ENCODE data around the gene ITSN1.

ITSN1 gene

DNA sequence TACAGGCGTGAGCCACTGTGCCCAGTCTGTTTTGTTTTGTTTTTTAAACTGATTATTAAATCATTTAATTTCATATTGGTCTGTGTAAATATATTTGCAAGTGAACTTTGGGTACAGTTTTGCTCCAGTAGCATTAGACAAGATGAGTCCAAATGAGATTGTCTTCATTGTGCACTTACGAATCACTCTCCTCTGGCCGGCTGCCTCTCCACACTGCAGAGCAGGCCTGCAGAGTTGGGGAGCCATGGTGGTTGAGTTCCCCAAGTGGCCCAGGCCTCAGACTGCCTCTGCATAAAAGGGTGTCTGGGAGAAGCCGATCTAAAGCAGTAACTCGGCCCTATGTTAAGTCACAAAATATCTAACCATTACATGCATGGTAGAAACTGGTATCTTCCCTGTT lies 198.5 kb downstream of the ITSN1 start:
- no peak for DNase-seq (ENCODE audit: low spot score)

DNA sequence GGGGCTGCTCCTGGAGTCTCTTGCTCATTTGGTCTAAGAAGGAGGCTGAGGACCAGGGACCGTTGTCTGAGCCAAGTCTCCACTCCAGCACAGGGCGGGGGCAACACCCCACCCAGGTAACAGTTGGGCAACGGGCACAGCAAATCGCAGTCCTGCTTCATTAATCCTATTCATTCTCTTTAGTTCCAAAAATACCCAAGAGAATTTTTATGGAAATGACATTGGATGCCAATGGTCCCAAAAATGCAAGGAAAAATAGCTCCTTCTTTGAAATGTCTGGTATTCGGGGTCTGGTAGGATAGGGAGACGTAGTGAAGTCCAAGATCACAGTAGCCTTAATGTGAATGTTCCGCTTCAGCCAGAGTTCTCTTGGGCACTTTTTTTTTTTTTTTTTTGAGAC lies 199.3 kb downstream of the ITSN1 start:
- no peak for DNase-seq (ENCODE audit: low spot score)

DNA sequence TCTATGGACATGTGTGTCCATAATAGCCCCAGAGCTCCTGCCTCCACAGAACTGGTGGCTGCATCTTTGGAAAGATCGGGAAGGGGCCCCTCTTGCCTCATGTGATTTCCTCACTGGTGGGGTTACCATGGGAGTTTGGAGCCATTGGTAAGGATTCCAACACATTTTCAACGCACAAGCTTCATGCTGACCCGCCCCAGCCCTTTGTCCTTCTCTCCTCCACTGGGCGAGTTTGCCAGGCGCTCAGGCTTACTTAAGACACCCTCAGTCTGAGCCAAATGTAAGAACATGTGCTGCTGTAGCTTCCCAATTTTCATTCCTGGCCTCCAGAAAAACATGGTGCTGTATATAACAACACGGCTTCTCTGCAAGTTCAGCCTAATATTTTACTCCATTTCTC lies 200.9 kb downstream of the ITSN1 start:
- DNase-seq (ENCODE audit: low spot score) = no peak

DNA sequence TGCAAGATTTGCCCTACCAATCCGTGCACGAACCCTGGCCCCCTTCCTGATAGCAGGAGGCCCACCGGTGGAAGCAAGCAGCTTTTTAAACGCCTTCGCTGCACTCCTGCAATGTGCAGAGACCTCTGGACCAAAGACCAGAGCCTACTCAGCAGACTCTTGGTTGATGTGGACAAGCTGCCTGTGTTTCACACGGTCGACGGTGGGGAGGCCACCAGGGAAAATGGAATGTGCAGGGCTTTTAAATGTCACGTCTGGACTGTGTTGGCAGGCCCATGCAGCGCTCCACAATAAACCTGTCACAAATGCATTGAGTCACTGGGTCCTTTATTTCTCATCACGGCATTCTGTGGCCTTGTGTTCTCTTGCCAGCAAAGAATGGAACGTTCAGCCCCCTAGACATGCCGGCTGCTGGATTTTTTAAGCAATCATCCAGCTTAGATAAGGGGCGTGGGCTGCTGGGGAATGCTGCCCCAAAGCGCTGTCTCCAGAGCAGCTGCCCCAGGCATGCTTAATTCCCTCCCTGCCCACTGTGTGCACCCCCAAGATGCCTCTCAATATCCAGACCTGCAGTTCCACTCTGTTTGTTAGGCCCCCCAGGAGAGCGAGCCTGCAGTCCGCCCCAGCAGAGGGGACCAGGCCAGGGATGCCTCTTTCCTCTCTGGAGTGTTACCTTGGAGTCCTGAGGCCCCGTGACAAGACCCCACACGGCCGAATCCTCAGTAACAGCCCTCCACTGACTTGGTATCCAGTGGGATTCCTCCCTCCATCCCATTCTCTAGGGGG lies 202.0 kb downstream of the ITSN1 start:
- no peak for DNase-seq (ENCODE audit: low spot score)

DNA sequence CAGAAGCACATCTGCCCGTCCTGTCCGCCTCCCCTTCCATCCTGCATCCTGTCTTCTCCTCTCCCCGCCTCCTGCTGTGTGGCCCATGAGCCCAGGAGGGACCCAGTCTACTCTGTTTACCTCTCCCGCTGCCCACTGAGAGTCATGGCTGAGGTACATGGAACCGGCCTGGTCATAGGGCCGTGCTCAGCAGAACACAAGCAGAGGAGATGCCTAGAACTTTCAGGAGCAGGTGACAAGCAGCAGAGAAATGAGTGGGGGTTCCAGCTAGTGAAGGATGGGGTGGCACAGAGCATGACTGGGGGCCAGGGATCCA lies 202.5 kb downstream of the ITSN1 start:
- DNase-seq (ENCODE audit: low spot score) = no peak

DNA sequence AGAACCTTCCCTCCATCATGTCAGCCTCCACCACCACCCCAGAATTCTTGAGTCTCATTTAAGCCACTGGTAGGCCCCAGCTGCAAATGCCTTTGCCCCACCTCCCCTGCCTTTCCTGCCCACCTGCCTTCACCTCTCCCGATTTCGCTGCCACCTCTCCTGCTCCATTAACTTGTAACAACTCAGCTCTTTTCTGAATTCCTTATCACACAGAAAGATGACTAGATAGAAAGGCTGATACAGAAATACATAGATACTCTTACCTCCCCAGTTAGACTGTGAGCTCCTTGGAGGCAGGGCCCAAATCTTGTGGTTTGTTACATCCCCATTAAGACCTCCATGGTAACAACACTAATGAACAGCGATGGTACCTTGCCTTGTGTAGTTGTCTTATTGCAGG lies 203.8 kb downstream of the ITSN1 start:
- DNase-seq (ENCODE audit: low spot score) = no peak

DNA sequence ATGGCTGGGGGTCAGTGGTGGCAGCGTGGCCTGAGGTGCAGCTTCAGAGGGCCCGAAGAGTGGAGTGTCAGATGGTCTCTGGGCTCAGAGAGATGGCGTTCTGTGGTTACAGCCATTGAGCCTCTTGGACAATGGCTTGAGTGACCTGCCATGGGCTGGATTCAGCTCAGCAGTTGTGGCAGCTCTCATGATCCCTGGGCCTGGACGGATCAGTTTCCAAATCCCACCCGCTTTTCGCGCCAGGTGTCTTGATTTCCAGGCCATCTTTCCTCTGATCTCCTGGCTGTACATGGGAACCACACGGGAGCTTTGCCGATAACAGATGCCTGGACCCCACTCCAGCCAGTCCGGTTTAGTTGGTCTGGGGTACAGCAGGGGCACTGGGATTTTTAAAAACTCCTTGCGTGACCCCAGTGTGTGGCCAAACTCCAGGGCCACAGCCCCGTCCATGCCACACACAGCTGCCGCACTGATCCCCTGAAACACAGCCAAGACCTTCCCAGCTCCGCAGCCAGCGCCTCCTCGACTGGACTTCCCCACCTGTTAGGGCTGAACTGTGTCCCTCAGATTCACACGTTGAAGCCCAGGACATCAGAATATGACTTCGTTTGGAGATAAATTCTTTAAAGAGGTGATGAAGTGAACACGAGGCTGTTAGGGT lies 205.4 kb downstream of the ITSN1 start:
- DNase-seq (ENCODE audit: low spot score) = no peak

DNA sequence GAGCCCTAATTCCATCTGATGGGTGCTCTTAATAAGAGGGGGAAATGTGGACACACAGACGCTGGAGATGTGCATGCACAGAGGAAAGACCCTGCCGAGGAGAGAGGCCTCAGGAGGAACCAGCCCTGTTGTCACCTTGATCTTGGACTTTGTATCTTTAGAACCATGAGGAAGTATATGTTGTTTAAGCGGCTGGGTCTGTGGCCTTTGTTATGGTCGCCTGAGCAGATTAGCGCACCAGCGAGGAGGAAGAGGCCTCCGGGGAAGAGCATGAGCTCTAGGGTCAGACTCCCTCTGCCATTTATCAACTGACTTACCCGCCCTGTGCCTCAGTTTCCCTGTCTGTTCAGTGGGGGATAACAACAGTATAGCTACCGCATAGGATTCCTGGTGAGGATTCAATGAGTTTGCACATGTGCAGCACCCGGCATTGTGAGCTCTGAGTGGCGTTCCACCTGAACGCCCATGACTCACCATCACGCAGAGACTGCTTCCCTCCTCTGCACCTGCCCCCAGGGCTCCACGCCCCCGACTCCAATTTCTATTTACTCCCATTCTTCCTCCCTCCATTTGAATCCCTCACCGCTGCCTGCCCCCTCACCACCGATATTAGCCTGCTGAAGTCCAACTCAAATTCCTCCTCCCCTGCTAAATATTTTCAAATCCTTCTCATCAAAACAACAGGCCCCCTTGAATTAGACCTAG lies 206.1 kb downstream of the ITSN1 start:
- DNase-seq (ENCODE audit: low spot score) = no peak

DNA sequence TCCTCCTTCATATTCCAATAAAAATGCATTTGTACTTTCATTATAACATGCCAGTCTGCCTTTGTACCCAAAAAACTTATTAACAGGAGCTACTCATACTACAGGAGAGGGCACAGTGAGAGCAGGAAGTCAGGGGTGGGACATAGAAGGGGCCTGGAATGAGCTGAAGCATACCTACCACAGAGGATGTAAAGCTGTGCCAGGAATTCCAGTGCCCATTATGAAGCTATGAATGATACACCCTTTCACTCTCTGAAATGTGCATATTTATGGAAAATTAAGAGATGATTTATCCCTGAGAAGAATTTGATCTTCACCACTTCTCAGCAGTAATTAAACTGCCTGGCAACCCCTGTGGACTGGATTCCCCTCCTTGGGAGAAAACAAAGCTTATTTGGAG lies 207.5 kb downstream of the ITSN1 start:
- no peak for DNase-seq (ENCODE audit: low spot score)

DNA sequence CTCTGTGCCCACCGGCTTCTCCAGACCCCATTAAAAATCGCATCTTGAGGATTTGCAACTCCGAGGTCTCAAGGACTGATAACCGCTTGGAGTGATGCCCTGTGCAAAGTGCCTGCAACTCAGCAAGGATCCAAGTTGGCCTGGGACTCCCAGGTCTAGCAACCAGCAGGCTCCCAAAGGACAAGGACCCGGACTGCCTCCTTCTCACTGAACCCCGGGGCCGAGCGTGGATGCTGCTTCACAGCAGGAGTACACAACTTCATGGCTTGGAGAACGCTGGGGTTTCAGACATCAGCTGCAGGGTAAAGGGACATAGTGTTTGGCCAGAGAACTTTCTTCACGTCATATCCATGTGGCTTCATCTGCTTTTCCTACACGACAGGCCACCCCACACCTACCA lies 208.1 kb downstream of the ITSN1 start:
- DNase-seq (ENCODE audit: low spot score) = no peak

DNA sequence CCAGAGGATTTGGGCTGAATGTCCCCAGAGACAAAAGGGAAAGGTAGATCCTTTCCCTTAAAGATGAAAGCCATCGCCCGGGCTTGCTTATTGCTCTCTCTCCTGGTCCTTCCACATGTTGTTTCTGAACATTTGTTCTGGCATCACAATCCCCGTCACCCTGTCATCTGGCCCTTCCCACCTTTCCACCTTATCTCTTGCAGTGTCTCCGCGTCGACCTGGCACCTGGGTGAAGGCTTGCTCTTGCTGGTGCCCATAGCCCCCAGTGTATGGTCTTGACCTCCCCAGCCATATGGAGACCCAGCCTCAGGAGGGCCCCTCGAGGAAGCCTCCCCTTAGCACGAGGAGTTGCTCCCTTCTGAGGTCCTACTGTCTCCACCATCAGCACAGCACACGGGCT lies 208.7 kb downstream of the ITSN1 start:
- no peak for DNase-seq (ENCODE audit: low spot score)

DNA sequence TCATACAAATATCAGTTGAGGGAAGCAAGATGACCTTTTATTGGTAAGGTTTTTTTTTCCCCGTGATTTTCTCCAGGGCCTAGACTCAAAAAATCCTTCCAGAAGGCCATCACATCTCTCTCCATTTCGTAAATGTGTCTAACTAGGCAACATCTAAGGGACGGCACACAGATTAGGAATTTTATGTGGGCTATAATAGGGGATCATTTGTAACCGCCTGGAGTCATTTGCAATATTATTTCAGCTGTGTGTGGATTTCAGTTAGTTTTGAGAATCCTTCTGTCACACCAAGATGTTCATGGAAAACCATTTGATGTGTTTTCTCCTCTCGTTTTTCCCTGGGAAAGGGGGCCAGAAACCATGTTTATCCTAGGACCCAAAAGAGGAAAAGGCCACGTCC lies 210.2 kb downstream of the ITSN1 start:
- DNase-seq (ENCODE audit: low spot score) = no peak

DNA sequence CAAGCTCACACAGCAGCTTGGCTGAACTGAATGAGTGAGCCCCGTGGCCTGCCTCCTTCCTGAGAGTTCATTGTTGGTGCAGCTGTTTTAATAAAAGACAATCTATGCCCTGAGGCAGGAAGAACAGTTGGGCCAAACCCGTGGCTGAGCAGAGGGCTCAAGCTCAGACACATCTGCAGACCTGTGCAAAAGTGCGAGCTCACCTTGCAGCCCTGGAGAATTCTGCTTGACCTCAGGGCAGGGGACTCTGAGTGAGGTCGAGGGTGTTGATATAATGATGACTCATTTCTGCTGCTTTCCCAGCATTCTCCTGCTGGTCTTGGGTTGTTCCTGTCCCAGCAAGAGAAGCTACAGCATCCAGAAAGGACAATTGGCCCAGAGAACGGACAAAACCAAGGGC lies 212.3 kb downstream of the ITSN1 start:
- no peak for DNase-seq (ENCODE audit: low spot score)

DNA sequence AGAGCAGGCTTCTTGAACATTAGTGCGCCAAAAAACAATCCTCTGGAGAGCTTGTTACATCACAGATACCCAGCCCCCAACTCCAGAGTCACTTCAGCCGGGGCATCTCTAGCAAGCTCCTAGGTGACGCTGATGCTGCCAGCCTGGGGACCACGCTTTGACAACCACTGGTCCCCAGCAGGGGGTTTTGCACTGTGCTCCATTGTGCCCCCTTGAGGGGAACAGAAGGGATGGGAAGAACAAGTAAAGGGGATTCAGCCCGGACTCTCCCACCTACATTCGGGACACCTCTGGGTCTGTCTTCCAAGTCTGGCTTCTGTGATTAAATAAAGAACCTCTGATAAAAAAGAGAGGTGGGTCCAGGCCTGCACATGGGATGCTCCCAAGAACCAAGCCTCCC lies 212.9 kb downstream of the ITSN1 start:
- DNase-seq (ENCODE audit: low spot score) = peak; percentile 2

DNA sequence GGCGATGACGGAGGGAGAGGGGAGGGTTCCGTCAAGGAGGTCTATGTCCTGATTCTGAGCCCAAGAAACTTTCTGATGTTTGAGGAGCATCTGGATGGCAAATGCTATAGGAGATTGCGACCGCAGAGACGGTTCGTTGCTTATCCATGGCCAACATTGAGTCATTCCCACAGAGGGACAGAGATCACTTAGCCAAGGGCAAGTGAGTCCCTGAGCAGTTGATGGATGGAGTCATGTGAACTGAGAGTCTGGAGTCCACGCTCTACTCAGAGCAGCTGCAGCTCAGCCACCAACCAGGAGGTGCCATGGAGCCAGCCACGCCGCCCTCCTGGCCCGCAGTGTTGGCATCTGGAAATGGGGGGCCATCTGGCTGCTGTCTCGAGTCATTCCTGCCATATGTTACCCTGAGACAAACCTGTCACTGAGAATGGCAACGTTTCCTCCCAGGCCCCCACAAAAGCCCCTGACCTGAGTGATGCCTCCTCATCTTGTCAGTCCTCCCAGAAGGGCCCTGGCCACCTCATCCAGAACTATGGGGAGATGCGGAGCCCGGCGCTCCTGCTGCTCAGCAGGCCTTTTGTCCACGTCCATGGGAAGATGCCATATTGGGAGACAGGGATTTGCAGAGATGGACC lies 214.7 kb downstream of the ITSN1 start:
- DNase-seq (ENCODE audit: low spot score) = no peak

DNA sequence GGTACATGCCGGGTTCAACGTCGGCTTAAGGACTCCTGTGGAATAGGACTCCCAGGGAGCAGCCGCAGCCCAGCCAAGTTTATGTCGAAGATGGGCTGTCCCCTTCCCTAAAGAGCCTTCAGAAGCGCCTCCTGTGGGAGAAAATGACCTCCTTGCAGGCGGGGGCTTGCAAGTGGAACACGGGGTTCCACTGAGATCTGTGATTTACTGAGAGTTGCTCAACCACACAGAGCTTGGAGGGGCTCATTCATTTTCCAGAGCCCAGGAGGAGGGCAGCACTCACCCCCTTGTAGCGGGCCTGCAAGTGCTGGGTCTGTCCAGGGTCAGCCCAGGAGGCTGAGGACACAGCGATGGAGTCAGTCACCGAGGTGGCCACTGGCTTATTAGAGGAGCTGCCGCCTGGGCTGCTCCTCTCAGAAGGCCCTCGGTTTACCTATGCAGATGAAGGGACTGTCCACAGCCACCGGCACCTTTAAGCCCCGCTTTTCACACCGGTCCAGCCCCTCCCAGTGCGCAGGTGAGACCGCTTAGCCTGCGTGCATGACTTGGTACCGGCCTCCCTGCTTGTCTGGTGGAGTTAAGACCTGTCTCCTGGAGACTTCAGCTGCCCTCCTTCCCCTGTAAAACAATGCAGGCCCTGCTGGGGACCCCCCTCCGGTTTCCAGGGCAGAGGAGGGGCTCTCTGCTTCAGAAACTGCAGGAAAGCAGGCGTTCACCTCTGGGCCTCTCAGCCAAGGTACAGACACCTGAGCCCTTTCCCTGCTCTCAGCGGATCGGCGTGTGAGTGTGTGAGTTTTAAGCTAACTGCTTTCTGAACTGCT lies 215.8 kb downstream of the ITSN1 start:
- DNase-seq (ENCODE audit: low spot score) = no peak

DNA sequence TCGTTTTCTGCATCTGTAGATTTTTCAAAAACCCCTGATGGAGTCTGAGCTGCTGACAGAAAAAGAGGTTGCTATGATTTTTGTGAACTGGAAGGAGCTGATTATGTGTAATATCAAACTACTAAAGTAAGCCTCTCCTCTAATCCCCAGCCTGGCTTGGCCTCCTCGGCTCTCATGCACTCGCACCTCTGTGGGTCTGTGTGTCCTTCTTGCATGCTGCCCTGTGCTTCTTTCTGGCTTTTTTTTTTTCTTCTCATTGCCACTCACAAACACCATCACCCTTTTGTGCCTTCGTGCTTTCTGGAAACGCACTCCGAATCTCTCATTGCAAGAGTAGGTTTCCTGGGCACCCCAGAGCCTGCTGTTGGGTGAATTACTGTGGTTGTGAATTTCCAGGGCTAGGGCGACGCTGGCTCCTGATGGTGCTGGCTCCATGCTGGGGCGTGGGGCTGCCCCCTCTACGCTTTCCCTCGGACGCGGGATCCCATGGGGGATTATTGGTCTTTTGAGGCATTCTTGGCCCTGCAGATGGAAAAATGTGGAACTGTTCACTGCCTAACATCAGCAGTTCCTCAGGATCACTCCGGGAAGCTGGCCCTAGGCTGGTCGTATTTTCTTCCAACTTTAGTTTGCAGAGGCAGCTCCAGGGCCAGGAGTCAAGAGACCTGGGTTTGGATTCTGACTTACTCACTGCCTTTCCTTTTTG lies 216.5 kb downstream of the ITSN1 start:
- no peak for DNase-seq (ENCODE audit: low spot score)

DNA sequence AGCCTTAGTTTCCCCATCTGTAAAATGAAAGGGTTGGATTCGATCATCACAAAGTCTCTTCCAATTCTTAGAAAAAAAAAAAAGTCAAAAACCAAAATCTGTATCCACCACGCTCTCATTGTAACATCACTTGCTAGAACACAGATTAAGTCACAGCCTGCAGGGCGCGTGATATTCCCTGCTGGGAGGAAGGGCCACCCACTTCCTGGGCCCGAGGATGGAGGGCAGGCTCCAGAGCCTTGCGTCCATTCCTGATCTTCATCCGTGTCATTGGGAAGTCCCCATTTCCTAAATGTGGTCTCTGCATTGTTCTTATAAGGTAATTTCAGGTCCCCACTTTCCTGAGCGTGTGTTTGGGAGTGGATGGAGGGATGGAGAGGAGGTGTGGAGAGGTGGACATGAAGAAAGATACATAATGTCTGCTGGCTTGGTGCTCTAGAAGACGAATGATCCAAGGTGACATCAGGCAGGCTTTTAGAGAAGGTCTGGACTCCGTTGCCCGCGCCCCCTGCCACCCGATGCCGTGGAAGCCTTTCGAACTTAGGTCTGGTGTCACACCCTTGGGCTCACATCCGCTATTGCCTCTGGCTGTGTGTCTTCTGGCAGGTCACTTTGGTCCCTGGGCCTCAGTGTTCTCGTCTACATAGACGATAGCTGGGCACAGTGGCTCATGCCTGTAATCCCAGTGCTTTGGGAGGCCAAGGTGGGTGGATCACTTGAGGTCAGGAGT lies 217.2 kb downstream of the ITSN1 start:
- no peak for DNase-seq (ENCODE audit: low spot score)

DNA sequence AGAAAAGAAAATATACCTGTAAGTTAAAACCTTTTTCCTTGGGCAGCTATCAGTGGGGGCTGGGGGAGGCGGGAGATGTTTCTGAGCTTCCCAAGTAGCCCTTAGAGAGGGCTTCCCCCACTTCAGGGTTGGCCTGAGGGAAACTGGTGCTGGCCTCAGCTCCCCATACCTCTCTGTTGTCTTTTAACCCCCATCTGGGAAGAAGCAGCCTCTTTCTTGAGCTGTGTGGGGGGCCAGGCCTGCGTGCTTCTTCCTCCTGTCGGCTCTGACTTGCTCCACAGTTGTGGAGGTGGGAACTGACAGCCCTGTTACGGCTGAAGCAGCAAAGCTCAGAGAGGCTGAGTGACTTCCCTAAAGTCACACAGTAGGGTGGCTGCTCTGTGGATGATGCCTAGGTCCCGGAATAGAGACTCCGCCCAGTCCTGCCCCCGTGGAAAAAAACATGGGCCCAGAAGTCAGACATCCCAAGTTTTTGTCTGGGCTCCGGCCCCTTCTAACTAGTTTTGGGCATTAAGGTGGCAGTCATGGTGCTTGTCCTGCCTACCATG lies 218.1 kb downstream of the ITSN1 start:
- no peak for DNase-seq (ENCODE audit: low spot score)

DNA sequence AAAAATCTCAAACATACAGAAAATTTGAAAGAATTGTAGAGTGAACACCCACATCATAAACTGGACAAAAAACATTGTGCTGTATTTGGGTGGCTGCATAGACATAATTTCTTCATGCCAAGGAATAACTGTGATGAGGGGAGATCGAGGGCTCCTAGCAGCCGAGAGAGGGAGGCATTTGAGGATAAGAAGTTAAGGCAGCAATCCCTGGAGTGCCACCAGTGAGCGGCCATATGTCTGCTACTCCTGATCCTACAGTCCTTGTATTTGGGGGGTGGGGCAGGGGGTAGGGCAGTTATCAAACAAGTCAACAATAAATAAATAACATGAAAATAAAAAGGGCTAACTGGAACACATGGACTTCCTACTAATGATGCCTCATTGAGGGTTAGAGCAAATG lies 218.8 kb downstream of the ITSN1 start:
- DNase-seq (ENCODE audit: low spot score) = no peak

Data from activated CD4-positive, alpha-beta T cell treated with anti-CD3 and anti-CD28 coated beads, Interleukin-2, Interleukin-4, amounts not matched to agents 100 ng/mL and 50 ng/mL, durations not matched to agents 16 hours and 8 hours (primary cell).